ENCODE results near the gene AATF. TPM values are rescaled to one million over a fixed set of nuclear protein-coding genes. Genes with fewer than 3 reads are reported as not detected.
A peak's percentile ranks its signal among the peaks of the same experiment; 100 is the strongest.

Gene AATF
- total and polyA plus RNA-seq, 9 of the 15 experiments (the other 6 are each of a cell fraction or from before 2014, with no cell fraction given): 34.5 to 133 (median 90.1) TPM

DNA sequence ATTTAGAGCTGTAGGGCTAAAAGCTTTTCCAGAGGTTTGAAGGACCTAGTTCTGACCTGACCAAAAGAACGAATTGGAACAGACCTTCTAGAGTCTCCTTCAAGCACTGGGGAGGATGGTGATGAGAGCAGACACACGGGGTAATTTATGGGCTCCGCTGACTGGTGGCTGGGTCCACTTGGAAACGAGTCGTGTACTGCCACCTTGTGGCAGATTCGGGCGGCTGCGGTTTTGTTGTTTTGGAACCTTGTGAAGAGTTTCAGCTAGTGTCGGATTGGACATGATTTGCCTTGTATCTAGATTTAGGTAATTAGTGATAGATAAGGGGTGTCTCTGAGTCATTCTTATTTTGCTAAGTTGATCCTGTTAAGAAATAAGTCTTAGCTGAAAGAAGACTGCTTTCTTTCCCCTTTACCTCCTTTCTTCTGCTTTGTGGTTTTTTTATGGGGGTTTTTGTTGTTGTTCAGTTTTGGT, 98.9 kb downstream of the AATF start (continued):
- TF ChIP-seq, protein P1, sequence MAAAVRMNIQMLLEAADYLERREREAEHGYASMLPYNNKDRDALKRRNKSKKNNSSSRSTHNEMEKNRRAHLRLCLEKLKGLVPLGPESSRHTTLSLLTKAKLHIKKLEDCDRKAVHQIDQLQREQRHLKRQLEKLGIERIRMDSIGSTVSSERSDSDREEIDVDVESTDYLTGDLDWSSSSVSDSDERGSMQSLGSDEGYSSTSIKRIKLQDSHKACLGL (CRISPR knock-in tag; IDR thresholded peaks at IDR 0.05; ENCODE audit: borderline replicate concordance, poor library complexity, severe bottlenecking): no peak
- TF ChIP-seq, protein P2, sequence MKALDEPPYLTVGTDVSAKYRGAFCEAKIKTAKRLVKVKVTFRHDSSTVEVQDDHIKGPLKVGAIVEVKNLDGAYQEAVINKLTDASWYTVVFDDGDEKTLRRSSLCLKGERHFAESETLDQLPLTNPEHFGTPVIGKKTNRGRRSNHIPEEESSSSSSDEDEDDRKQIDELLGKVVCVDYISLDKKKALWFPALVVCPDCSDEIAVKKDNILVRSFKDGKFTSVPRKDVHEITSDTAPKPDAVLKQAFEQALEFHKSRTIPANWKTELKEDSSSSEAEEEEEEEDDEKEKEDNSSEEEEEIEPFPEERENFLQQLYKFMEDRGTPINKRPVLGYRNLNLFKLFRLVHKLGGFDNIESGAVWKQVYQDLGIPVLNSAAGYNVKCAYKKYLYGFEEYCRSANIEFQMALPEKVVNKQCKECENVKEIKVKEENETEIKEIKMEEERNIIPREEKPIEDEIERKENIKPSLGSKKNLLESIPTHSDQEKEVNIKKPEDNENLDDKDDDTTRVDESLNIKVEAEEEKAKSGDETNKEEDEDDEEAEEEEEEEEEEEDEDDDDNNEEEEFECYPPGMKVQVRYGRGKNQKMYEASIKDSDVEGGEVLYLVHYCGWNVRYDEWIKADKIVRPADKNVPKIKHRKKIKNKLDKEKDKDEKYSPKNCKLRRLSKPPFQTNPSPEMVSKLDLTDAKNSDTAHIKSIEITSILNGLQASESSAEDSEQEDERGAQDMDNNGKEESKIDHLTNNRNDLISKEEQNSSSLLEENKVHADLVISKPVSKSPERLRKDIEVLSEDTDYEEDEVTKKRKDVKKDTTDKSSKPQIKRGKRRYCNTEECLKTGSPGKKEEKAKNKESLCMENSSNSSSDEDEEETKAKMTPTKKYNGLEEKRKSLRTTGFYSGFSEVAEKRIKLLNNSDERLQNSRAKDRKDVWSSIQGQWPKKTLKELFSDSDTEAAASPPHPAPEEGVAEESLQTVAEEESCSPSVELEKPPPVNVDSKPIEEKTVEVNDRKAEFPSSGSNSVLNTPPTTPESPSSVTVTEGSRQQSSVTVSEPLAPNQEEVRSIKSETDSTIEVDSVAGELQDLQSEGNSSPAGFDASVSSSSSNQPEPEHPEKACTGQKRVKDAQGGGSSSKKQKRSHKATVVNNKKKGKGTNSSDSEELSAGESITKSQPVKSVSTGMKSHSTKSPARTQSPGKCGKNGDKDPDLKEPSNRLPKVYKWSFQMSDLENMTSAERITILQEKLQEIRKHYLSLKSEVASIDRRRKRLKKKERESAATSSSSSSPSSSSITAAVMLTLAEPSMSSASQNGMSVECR (CRISPR knock-in tag; IDR thresholded peaks at IDR 0.05): no peak
- TF ChIP-seq FOSL1 (tag; conservative IDR thresholded peaks at IDR 0.05) (peak; percentile 59), SMARCE1 (IDR thresholded peaks at IDR 0.05) (no peak; the same call in 1 of the 2 replicates), TEAD1 (CRISPR knock-in tag; IDR thresholded peaks at IDR 0.05) (no peak), CXXC5 (CRISPR knock-in tag; IDR thresholded peaks at IDR 0.05) (peak; percentile 64), ARID1B (IDR thresholded peaks at IDR 0.05) (peak; percentile 17; the same call in 1 of the 2 replicates), MCM7 (IDR thresholded peaks at IDR 0.05) (no peak), NFIX (CRISPR knock-in tag; IDR thresholded peaks at IDR 0.05; ENCODE audit: low read depth) (no peak), EGR1 (conservative IDR thresholded peaks at IDR 0.05) (no peak), HLTF (IDR thresholded peaks at IDR 0.05) (no peak), SAFB2 (IDR thresholded peaks at IDR 0.05; ENCODE audit: borderline replicate concordance, low read depth, low read length, severe bottlenecking) (no peak), DMBX1 (CRISPR knock-in tag; IDR thresholded peaks at IDR 0.05; ENCODE audit: borderline replicate concordance) (no peak)
- TF ChIP-seq, protein P3, sequence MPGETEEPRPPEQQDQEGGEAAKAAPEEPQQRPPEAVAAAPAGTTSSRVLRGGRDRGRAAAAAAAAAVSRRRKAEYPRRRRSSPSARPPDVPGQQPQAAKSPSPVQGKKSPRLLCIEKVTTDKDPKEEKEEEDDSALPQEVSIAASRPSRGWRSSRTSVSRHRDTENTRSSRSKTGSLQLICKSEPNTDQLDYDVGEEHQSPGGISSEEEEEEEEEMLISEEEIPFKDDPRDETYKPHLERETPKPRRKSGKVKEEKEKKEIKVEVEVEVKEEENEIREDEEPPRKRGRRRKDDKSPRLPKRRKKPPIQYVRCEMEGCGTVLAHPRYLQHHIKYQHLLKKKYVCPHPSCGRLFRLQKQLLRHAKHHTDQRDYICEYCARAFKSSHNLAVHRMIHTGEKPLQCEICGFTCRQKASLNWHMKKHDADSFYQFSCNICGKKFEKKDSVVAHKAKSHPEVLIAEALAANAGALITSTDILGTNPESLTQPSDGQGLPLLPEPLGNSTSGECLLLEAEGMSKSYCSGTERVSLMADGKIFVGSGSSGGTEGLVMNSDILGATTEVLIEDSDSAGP (CRISPR knock-in tag; IDR thresholded peaks at IDR 0.05): no peak
- TF ChIP-seq, protein P4, sequence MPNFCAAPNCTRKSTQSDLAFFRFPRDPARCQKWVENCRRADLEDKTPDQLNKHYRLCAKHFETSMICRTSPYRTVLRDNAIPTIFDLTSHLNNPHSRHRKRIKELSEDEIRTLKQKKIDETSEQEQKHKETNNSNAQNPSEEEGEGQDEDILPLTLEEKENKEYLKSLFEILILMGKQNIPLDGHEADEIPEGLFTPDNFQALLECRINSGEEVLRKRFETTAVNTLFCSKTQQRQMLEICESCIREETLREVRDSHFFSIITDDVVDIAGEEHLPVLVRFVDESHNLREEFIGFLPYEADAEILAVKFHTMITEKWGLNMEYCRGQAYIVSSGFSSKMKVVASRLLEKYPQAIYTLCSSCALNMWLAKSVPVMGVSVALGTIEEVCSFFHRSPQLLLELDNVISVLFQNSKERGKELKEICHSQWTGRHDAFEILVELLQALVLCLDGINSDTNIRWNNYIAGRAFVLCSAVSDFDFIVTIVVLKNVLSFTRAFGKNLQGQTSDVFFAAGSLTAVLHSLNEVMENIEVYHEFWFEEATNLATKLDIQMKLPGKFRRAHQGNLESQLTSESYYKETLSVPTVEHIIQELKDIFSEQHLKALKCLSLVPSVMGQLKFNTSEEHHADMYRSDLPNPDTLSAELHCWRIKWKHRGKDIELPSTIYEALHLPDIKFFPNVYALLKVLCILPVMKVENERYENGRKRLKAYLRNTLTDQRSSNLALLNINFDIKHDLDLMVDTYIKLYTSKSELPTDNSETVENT (CRISPR knock-in tag; IDR thresholded peaks at IDR 0.05): no peak
- TF ChIP-seq, protein P5, sequence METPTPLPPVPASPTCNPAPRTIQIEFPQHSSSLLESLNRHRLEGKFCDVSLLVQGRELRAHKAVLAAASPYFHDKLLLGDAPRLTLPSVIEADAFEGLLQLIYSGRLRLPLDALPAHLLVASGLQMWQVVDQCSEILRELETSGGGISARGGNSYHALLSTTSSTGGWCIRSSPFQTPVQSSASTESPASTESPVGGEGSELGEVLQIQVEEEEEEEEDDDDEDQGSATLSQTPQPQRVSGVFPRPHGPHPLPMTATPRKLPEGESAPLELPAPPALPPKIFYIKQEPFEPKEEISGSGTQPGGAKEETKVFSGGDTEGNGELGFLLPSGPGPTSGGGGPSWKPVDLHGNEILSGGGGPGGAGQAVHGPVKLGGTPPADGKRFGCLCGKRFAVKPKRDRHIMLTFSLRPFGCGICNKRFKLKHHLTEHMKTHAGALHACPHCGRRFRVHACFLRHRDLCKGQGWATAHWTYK (CRISPR knock-in tag; IDR thresholded peaks at IDR 0.05): no peak
- TF ChIP-seq, protein P6, sequence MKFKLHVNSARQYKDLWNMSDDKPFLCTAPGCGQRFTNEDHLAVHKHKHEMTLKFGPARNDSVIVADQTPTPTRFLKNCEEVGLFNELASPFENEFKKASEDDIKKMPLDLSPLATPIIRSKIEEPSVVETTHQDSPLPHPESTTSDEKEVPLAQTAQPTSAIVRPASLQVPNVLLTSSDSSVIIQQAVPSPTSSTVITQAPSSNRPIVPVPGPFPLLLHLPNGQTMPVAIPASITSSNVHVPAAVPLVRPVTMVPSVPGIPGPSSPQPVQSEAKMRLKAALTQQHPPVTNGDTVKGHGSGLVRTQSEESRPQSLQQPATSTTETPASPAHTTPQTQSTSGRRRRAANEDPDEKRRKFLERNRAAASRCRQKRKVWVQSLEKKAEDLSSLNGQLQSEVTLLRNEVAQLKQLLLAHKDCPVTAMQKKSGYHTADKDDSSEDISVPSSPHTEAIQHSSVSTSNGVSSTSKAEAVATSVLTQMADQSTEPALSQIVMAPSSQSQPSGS (CRISPR knock-in tag; IDR thresholded peaks at IDR 0.05): no peak
